A549 (cell line): ENCODE results near the gene RRAS2. TPM values are rescaled to one million over a fixed set of nuclear protein-coding genes. Genes with fewer than 3 reads are reported as not detected.

Experiments
- ATAC-seq, 2 experiments: fragments of 200-7000 bp in 1 of 2; fragments of >200 bp in 1 of 2; cut with Nextera tagmentation in 1 of 2; cut with Tn5 transposase in 1 of 2; 3 replicates each; pipeline versions ENCODE4 v1.8.0 to v1.9.1; 2018 to 2020; ENCODE audit warnings: mild to moderate bottlenecking in 1 of 2, moderate library complexity in 1 of 2
- CTCF ChIA-PET: fragments of 300-600 bp; sonication (Branson Sonifier 250); formaldehyde crosslinking; extraction: SDS; loops from one replicate; lab custom pipeline; 2021; ENCODE audit warnings: antibody characterized with exemption, inconsistent platforms; lab: Yijun Ruan, JAX
- POLR2A ChIA-PET: fragments of 350-600 bp; formaldehyde crosslinking; extraction: SDS; loops from one replicate; lab custom pipeline; 2021; ENCODE audit warnings: antibody characterized with exemption, inconsistent platforms; lab: Yijun Ruan, JAX
- DNase-seq, 2 experiments: peaks; one replicate each; pipeline versions ENCODE4 v3.0.0 to v3.0.0-alpha.2; 2011 to 2016; ENCODE audit warnings: low read depth in 1 of 2, low spot score in 1 of 2
- FAIRE-seq: peaks from 2 replicates; lab custom pipeline; 2011; peaks lifted over from hg19 to GRCh38; lab: Jason Lieb, UNC
- H3K27ac ChIP-seq, 2 experiments: fragments of >200 bp; sonication (Bioruptor Twin); formaldehyde crosslinking; 3 replicates each; pipeline ENCODE4 v1.5.1; 2016 to 2017
- H3K4me1 ChIP-seq: fragments of >200 bp; sonication (Bioruptor Twin); formaldehyde crosslinking; 3 replicates; pipeline ENCODE4 v1.6.1; 2016
- H3K4me2 ChIP-seq: fragments of >200 bp; sonication (Bioruptor Twin); formaldehyde crosslinking; 3 replicates; pipeline ENCODE4 v1.6.1; 2016
- H3K4me3 ChIP-seq: fragments of >200 bp; sonication (Bioruptor Twin); formaldehyde crosslinking; 3 replicates; pipeline ENCODE4 v1.5.1; 2016
- H3K9me3 ChIP-seq: fragments of >200 bp; sonication (Bioruptor Twin); formaldehyde crosslinking; 3 replicates; pipeline ENCODE4 v1.6.1; 2016
- CBX2 ChIP-seq: fragments of 200-600 bp; sonication (generic); IDR thresholded peaks from 2 replicates; pipeline ENCODE4 v1.6.1; 2016; ENCODE audit warnings: low read depth, mild to moderate bottlenecking, borderline replicate concordance
- CBX8 ChIP-seq: fragments of 200-600 bp; sonication (generic); IDR thresholded peaks from 2 replicates; pipeline ENCODE4 v1.6.1; 2016
- CHD4 ChIP-seq: fragments of 200-600 bp; sonication (generic); IDR thresholded peaks from 2 replicates; pipeline ENCODE4 v1.6.1; 2016; ENCODE audit warnings: antibody characterized with exemption, mild to moderate bottlenecking, borderline replicate concordance
- EHF ChIP-seq: fragments of 250-450 bp; sonication (Bioruptor Pico); IDR thresholded peaks from 2 replicates; pipeline ENCODE4 v1.5.0; 2020; ENCODE audit warnings: mild to moderate bottlenecking
- HOXB5 ChIP-seq: fragments of 250-450 bp; sonication (Bioruptor Pico); IDR thresholded peaks from 2 replicates; pipeline ENCODE4 v1.5.0; 2020; ENCODE audit warnings: mild to moderate bottlenecking, moderate library complexity
- JUN ChIP-seq, 2 experiments: fragments of >200 bp; sonication (Bioruptor Twin); formaldehyde crosslinking; IDR thresholded peaks; 2 replicates in 1 of 2; 3 replicates in 1 of 2; pipeline ENCODE4 v1.6.1; 2016 to 2017
- JUNB ChIP-seq: fragments of >200 bp; sonication (Bioruptor Twin); formaldehyde crosslinking; IDR thresholded peaks from 2 replicates; pipeline ENCODE4 v1.6.1; 2016
- KDM1A ChIP-seq: fragments of 200-600 bp; sonication (generic); IDR thresholded peaks from 2 replicates; pipeline ENCODE4 v1.6.1; 2016; ENCODE audit warnings: low read depth, mild to moderate bottlenecking
- MYC ChIP-seq: IDR thresholded peaks from 2 replicates; pipeline ENCODE4 v1.6.1; 2012; ENCODE audit warnings: mild to moderate bottlenecking, inconsistent platforms, low read length, improper control_type of control experiment, borderline replicate concordance
- NFE2L2 ChIP-seq: fragments of 150-350 bp; conservative IDR thresholded peaks from 2 replicates; pipeline ENCODE4 v1.6.1; 2014; ENCODE audit warnings: low read length
- NPAS2 ChIP-seq: fragments of 250-450 bp; sonication (Bioruptor Pico); IDR thresholded peaks from 2 replicates; pipeline ENCODE4 v1.8.0; 2022; ENCODE audit warnings: mild to moderate bottlenecking, moderate library complexity, borderline replicate concordance
- POLR2A ChIP-seq: IDR thresholded peaks from 2 replicates; pipeline ENCODE4 v1.6.1; 2012; ENCODE audit warnings: mild to moderate bottlenecking, low read length
- RNF2 ChIP-seq: fragments of 200-600 bp; sonication (generic); IDR thresholded peaks from 2 replicates; pipeline ENCODE4 v1.6.1; 2016; ENCODE audit warnings: low read depth, mild to moderate bottlenecking, antibody characterized with exemption, moderate library complexity, borderline replicate concordance
- TFCP2L1 ChIP-seq: fragments of 250-450 bp; sonication (Bioruptor Pico); IDR thresholded peaks from 2 replicates; pipeline ENCODE4 v1.5.0; 2021; ENCODE audit warnings: mild to moderate bottlenecking
- TP53 ChIP-seq: fragments of 250-450 bp; sonication (Bioruptor Pico); IDR thresholded peaks from 2 replicates; pipeline ENCODE4 v1.5.0; 2021; ENCODE audit warnings: mild to moderate bottlenecking, moderate library complexity
- ZC3H11A ChIP-seq: fragments of 450-650 bp; IDR thresholded peaks from 2 replicates; pipeline ENCODE4 v1.6.1; 2014; ENCODE audit warnings: antibody characterized with exemption, mild to moderate bottlenecking
- ZSCAN20 ChIP-seq: fragments of 250-450 bp; sonication (Bioruptor Pico); IDR thresholded peaks from 2 replicates; pipeline ENCODE4 v1.8.0; 2022; ENCODE audit warnings: mild to moderate bottlenecking, moderate library complexity
- WGBS: methylation state at CpG from one replicate; pipeline ENCODE4 v1.1.6; 2017; ENCODE audit errors: missing lambda C conversion rate; 5-methylcytosine and 5-hydroxymethylcytosine counted together
- polyA plus RNA-seq, 4 experiments: library from polyadenylated mRNA; depleted of rRNA in 3 of 4; stranded (reverse); fragments of >200 nt; fragmentation: RNase III in 1 of 4; extraction: RNeasy Plus Mini Kit Qiagen cat#74134 plus additional on column Dnase treatment in 1 of 4; gene quantifications; 2 replicates in 3 of 4; 3 replicates in 1 of 4; pipeline ENCODE4 v1.2.3, GENCODE V29; 2011 to 2017
- TF ChIP-seq, protein P1 (sequence below): fragments of >200 bp; sonication (Bioruptor Twin); formaldehyde crosslinking; IDR thresholded peaks from 3 replicates; pipeline ENCODE4 v1.6.1; 2016
- TF ChIP-seq, protein P2 (sequence below): IDR thresholded peaks from 2 replicates; pipeline ENCODE4 v1.6.1; 2012; ENCODE audit warnings: low read depth, borderline replicate concordance
- TF ChIP-seq, protein P3 (sequence below): IDR thresholded peaks from 2 replicates; pipeline ENCODE4 v1.6.1; 2012
- TF ChIP-seq, protein P4 (sequence below): IDR thresholded peaks from 2 replicates; pipeline ENCODE4 v1.6.1; 2012
- TF ChIP-seq, protein P5 (sequence below): fragments of 250-450 bp; sonication (Bioruptor Pico); IDR thresholded peaks from 2 replicates; pipeline ENCODE4 v1.5.0; 2020; ENCODE audit warnings: low read depth, mild to moderate bottlenecking, moderate library complexity

Gene RRAS2
- polyA plus RNA-seq, 2 of the 4 experiments (the other 2 are of a cell fraction), result 37.9 to 48.2 TPM

DNA sequence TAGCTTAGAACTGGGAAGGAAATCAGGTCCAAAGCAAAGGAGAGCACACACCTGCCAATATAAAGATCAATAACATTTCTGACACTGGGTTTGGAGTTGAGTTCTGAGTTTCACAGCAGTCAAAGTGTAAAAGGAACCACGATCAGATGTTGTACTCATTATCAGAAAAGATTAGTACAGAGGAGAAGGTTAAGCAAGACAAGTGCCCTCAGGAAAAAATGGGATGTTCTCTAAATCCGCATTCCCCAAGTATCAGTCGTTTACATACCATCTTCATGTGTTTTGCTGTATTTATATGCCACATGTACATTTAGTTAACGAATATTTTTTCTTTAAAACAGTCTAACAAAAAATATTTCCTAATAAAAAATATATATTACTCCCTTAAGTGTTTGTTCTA lies 23.0 kb upstream of the RRAS2 start:
- FAIRE-seq, result no peak

DNA sequence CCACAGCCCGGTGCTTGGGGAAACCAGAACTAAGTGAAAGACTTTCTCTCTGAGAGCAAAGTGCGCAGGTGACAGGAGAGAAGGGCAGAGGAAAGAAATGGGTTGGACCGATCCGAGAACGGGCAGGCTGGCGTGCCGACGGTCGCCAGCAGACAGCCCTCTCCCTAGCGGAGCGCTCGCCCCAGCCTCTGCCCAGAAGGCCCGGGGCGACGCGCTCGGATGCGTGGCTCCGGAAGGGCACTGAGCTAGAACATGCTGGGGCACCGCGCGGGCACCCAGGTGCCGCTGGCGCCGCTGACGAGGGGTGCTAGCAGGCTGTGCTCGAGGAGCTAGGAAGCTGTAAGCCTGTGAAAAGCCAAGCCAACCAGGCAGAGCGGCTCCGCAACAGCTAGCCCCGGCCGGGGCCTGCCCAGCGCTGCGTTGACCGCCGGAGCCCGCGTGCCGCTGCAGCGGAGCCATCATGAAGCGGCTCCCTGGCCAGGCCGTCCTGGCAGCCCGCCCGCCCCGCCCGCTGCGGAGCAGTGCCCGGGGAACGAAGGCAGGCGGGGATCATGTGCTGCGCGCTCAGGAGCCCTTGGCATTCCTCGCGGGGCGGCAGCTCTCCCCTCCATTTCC lies 22.1 kb upstream of the RRAS2 start:
- ATAC-seq, result peak; percentile 95 to 96
- CTCF ChIA-PET, result interaction anchor here (0.9 to 2.2 kb wide), 5 partner anchors 10 to 80 kb away, joined by 3 to 8 read pairs (median 4); no protein-coding TSS in a partner anchor
- Histone ChIP-seq H3K4me3 (peak overlapping the region; percentile 50), H3K4me2 (peak overlapping the region; percentile 77), H3K9me3 (no peaks in the 10 kb centered on the region)
- no peak for FAIRE-seq
- 3% methylated on average over 28 of the region's 54 CpGs for WGBS
- peak; percentile 58 to 72 for DNase-seq
- POLR2A ChIA-PET, result interaction anchor here (1.0 to 1.1 kb wide), 2 partner anchors 41 to 74 kb away, joined by 4 to 12 read pairs; no protein-coding TSS in a partner anchor
- TF ChIP-seq ZC3H11A (no peak), HOXB5 (CRISPR knock-in tag) (no peak), RNF2 (peak; percentile 60; the same call in 1 of the 2 replicates), TP53 (CRISPR knock-in tag) (no peak), POLR2A (peak; percentile 76), NPAS2 (CRISPR knock-in tag) (no peak), JUN (IDR thresholded peaks at IDR 0.05) (peak in 1 of 2 experiments; percentile 55; a peak in 2 of 5 replicates), ZSCAN20 (CRISPR knock-in tag) (no peak)
- TF ChIP-seq, protein P1, sequence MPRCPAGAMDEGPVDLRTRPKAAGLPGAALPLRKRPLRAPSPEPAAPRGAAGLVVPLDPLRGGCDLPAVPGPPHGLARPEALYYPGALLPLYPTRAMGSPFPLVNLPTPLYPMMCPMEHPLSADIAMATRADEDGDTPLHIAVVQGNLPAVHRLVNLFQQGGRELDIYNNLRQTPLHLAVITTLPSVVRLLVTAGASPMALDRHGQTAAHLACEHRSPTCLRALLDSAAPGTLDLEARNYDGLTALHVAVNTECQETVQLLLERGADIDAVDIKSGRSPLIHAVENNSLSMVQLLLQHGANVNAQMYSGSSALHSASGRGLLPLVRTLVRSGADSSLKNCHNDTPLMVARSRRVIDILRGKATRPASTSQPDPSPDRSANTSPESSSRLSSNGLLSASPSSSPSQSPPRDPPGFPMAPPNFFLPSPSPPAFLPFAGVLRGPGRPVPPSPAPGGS, result 0 out of 3 replicates have a peak, but pooled peaks have one; percentile 20
- TF ChIP-seq, protein P2, sequence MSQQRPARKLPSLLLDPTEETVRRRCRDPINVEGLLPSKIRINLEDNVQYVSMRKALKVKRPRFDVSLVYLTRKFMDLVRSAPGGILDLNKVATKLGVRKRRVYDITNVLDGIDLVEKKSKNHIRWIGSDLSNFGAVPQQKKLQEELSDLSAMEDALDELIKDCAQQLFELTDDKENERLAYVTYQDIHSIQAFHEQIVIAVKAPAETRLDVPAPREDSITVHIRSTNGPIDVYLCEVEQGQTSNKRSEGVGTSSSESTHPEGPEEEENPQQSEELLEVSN, result peak; percentile 88
- TF ChIP-seq, protein P3, sequence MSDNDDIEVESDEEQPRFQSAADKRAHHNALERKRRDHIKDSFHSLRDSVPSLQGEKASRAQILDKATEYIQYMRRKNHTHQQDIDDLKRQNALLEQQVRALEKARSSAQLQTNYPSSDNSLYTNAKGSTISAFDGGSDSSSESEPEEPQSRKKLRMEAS, result peak; percentile 93
- TF ChIP-seq, all 56 proteins: peak for 6
- Histone ChIP-seq H3K4me1 (peaks cover 21% of the 10 kb centered on the region), H3K27ac (peak overlapping the region; percentile 83 to 95)

More for the DNA sequence above, 23.0 kb upstream of the RRAS2 start:
- no peak overlapping the region for H3K4me3 ChIP-seq
- DNase-seq (no peak), ATAC-seq (no peak)
- POLR2A ChIA-PET, result no interaction called here
- no peaks in the 10 kb centered on the region for H3K9me3 ChIP-seq
- TF ChIP-seq CBX8, result no peak
- TF ChIP-seq EHF (CRISPR knock-in tag), result no peak
- TF ChIP-seq MYC, result no peak
- no peak for TF ChIP-seq JUN (IDR thresholded peaks at IDR 0.05)
- no peak for TF ChIP-seq HOXB5 (CRISPR knock-in tag)
- TF ChIP-seq JUNB, result no peak
- TF ChIP-seq TFCP2L1 (CRISPR knock-in tag), result no peak
- TF ChIP-seq POLR2A, result no peak
- TF ChIP-seq, protein P4, sequence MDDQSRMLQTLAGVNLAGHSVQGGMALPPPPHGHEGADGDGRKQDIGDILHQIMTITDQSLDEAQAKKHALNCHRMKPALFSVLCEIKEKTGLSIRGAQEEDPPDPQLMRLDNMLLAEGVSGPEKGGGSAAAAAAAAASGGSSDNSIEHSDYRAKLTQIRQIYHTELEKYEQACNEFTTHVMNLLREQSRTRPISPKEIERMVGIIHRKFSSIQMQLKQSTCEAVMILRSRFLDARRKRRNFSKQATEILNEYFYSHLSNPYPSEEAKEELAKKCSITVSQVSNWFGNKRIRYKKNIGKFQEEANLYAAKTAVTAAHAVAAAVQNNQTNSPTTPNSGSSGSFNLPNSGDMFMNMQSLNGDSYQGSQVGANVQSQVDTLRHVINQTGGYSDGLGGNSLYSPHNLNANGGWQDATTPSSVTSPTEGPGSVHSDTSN, result no peak
- no peak for TF ChIP-seq NFE2L2
- no peak for TF ChIP-seq CHD4
- TF ChIP-seq, protein P5, sequence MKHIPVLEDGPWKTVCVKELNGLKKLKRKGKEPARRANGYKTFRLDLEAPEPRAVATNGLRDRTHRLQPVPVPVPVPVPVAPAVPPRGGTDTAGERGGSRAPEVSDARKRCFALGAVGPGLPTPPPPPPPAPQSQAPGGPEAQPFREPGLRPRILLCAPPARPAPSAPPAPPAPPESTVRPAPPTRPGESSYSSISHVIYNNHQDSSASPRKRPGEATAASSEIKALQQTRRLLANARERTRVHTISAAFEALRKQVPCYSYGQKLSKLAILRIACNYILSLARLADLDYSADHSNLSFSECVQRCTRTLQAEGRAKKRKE, result no peak
- TF ChIP-seq KDM1A, result no peak
- TF ChIP-seq CBX2, result no peak
- 60% methylated on average over 4 of the region's 4 CpGs for WGBS
- CTCF ChIA-PET, result interaction anchor here (0.8 to 2.2 kb wide), 3 partner anchors 35 to 81 kb away, joined by 3 to 8 read pairs (median 6); no protein-coding TSS in a partner anchor
- H3K4me1 ChIP-seq, result peaks cover 15% of the 10 kb centered on the region
- H3K4me2 ChIP-seq, result peak overlapping the region; percentile 77
- no peak overlapping the region; a peak in 1 of 6 replicates for H3K27ac ChIP-seq
